Measurements from ENCODE around the gene MINDY3. TPM values are rescaled to one million over a fixed set of nuclear protein-coding genes. Genes with fewer than 3 reads are reported as not detected.
A peak's percentile ranks its signal among the peaks of the same experiment; 100 is the strongest.

Gene MINDY3
- total RNA-seq, 1 donor from 2014 or later, result 28.5 TPM

GRCh38 chr10:15791816-15792524, 68.3 kb downstream of the MINDY3 start:
- peaks cover 36% of the 10 kb centered on the region for H3K36me3 Mint-ChIP-seq (ENCODE audit: unreplicated experiment)
- no peak overlapping the region for H3K4me3 Mint-ChIP-seq (ENCODE audit: unreplicated experiment)
- no peaks in the 10 kb centered on the region for H3K9me3 Mint-ChIP-seq (ENCODE audit: unreplicated experiment)
- peak overlapping the region; percentile 15 for H3K27ac Mint-ChIP-seq (ENCODE audit: unreplicated experiment)
- TF ChIP-seq, protein P1, sequence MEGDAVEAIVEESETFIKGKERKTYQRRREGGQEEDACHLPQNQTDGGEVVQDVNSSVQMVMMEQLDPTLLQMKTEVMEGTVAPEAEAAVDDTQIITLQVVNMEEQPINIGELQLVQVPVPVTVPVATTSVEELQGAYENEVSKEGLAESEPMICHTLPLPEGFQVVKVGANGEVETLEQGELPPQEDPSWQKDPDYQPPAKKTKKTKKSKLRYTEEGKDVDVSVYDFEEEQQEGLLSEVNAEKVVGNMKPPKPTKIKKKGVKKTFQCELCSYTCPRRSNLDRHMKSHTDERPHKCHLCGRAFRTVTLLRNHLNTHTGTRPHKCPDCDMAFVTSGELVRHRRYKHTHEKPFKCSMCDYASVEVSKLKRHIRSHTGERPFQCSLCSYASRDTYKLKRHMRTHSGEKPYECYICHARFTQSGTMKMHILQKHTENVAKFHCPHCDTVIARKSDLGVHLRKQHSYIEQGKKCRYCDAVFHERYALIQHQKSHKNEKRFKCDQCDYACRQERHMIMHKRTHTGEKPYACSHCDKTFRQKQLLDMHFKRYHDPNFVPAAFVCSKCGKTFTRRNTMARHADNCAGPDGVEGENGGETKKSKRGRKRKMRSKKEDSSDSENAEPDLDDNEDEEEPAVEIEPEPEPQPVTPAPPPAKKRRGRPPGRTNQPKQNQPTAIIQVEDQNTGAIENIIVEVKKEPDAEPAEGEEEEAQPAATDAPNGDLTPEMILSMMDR (IDR thresholded peaks at IDR 0.05), result no peak
- no peaks in the 10 kb centered on the region for H3K27me3 Mint-ChIP-seq (ENCODE audit: unreplicated experiment)
- peaks cover 17% of the 10 kb centered on the region for H3K4me1 Mint-ChIP-seq (ENCODE audit: unreplicated experiment)
- DNase-seq (ENCODE audit: extremely low spot score, unreplicated experiment), result no peak

DNA sequence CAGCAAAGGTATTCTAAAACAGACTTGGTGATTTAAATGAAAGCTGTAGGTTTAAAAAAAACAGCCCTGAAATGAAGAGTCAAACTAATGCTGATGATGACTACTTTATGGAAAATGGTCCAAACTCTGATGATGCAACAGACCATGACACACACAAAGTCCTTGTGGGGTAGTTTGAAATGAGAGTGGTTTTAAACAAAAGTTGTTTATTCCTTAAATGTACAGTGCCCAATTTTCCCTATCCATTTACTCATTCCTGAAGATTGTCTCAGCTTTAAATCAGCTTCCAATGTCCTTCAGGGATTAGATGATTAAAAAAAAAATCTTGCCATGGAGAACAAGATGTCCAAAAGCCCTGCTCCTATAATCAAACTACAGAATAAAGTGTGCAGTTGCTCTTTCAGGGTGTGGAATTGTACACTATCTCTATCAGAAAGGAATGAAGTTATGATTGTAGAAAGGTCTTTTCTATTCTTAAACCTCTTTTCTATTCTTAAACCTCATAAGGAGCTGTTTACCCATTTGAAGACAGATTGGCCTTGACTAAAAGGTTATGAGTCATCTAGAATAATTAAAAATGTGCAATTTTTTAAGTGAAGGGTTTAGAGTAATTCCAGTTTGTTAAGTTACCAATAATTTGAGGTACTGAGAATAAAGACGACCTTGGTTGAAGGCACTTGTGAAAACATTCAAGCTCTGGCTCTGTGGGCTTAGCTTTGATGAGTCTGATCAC, 70.3 kb downstream of the MINDY3 start:
- no peak for DNase-seq (ENCODE audit: extremely low spot score, unreplicated experiment)
- Mint-ChIP-seq H3K27ac (ENCODE audit: unreplicated experiment) (no peak overlapping the region), H3K9me3 (ENCODE audit: unreplicated experiment) (no peaks in the 10 kb centered on the region), H3K4me1 (ENCODE audit: unreplicated experiment) (peaks cover 17% of the 10 kb centered on the region), H3K36me3 (ENCODE audit: unreplicated experiment) (peaks cover 31% of the 10 kb centered on the region), H3K27me3 (ENCODE audit: unreplicated experiment) (no peaks in the 10 kb centered on the region), H3K4me3 (ENCODE audit: unreplicated experiment) (no peak overlapping the region)
- TF ChIP-seq, protein P1 (IDR thresholded peaks at IDR 0.05), result no peak

DNA sequence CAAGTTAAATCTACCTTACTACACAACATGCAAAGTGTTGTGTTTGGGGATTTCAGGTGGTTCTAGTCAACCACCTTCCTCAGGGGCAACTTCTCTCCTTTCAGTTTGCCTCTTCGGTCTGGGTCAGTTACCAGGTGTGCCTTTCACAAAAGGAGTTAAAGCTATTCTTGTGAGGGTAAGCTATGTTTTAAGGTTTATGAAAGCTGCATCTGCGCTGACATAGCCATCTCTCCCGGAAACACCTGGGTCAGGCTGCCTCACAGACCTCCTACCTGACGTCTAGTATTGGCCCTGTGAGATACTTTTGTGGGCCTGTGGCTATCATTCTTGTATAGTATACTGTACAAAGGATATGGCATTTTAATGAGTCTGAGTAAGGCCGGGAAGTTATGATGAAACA, 72.9 kb downstream of the MINDY3 start:
- no peak for DNase-seq (ENCODE audit: extremely low spot score, unreplicated experiment)
- no peak overlapping the region for H3K27ac Mint-ChIP-seq (ENCODE audit: unreplicated experiment)
- peaks cover 32% of the 10 kb centered on the region for H3K36me3 Mint-ChIP-seq (ENCODE audit: unreplicated experiment)
- TF ChIP-seq, protein P1 (IDR thresholded peaks at IDR 0.05), result no peak
- peaks cover 15% of the 10 kb centered on the region for H3K4me1 Mint-ChIP-seq (ENCODE audit: unreplicated experiment)
- no peaks in the 10 kb centered on the region for H3K27me3 Mint-ChIP-seq (ENCODE audit: unreplicated experiment)
- no peak overlapping the region for H3K4me3 Mint-ChIP-seq (ENCODE audit: unreplicated experiment)
- H3K9me3 Mint-ChIP-seq (ENCODE audit: unreplicated experiment), result no peaks in the 10 kb centered on the region

- no peaks in the 10 kb centered on the region for H3K27me3 Mint-ChIP-seq (ENCODE audit: unreplicated experiment)
- H3K27ac Mint-ChIP-seq (ENCODE audit: unreplicated experiment), result no peak overlapping the region
- no peak overlapping the region for H3K4me3 Mint-ChIP-seq (ENCODE audit: unreplicated experiment)
- no peaks in the 10 kb centered on the region for H3K9me3 Mint-ChIP-seq (ENCODE audit: unreplicated experiment)
- no peak for DNase-seq (ENCODE audit: extremely low spot score, unreplicated experiment)
- peaks cover 1% of the 10 kb centered on the region for H3K4me1 Mint-ChIP-seq (ENCODE audit: unreplicated experiment)
- peaks cover 43% of the 10 kb centered on the region for H3K36me3 Mint-ChIP-seq (ENCODE audit: unreplicated experiment)
- TF ChIP-seq, protein P1 (IDR thresholded peaks at IDR 0.05), result no peak
Measured at GRCh38 chr10:15784662-15785300, 75.5 kb downstream of the MINDY3 start.

All from osteocyte (in vitro differentiated cells).